Astrocyte of the cerebellum (primary cell): ENCODE data around the gene TDRD10.

Source experiments
- DNase-seq: peaks from one replicate; pipeline ENCODE4 v3.0.0-alpha.2; 2011; ENCODE audit warnings: low read depth
- H3K4me3 ChIP-seq: 2 replicates; pipeline ENCODE4 v1.5.1; 2011; ENCODE audit warnings: mild to moderate bottlenecking, low read depth, low read length, moderate library complexity
- in situ Hi-C: cut with HindIII; loops from 2 replicates; pipeline ENCODE4 v1.10.0; 2017; ENCODE audit warnings: low sequenced_read_pairs
- TF ChIP-seq, protein P1 (sequence below): IDR thresholded peaks from 2 replicates; pipeline ENCODE4 v1.5.1; 2012; ENCODE audit warnings: low read length, low read depth, moderate library complexity, mild to moderate bottlenecking; ENCODE audit errors: missing control alignments

TDRD10 gene

GRCh38 chr1:154589780-154590179 is 87.8 kb downstream of the TDRD10 start:
- in situ Hi-C loops: no loop called here
- DNase-seq: no peak
- TF ChIP-seq, protein P1, sequence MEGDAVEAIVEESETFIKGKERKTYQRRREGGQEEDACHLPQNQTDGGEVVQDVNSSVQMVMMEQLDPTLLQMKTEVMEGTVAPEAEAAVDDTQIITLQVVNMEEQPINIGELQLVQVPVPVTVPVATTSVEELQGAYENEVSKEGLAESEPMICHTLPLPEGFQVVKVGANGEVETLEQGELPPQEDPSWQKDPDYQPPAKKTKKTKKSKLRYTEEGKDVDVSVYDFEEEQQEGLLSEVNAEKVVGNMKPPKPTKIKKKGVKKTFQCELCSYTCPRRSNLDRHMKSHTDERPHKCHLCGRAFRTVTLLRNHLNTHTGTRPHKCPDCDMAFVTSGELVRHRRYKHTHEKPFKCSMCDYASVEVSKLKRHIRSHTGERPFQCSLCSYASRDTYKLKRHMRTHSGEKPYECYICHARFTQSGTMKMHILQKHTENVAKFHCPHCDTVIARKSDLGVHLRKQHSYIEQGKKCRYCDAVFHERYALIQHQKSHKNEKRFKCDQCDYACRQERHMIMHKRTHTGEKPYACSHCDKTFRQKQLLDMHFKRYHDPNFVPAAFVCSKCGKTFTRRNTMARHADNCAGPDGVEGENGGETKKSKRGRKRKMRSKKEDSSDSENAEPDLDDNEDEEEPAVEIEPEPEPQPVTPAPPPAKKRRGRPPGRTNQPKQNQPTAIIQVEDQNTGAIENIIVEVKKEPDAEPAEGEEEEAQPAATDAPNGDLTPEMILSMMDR: no peak
- H3K4me3 ChIP-seq: no peak overlapping the region

DNA sequence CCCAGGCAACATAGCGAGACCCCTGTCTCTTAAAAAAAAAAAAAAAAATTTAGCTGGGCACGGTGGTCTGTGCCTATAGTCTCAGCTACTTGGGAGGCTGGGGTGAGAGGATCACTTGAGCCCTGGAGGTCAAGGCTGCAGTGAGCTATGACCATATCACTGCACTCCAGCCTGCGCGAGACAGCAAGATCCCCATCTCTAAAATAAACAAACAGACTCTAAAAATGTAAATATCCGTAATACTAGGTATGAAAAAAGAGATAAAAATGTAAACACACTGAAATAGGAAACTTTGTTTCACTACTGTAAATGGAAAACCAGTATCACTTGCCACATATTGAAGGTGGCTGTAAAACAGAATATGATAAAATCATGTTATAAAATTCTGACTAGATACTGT is 88.7 kb downstream of the TDRD10 start:
- TF ChIP-seq, protein P1: no peak
- DNase-seq: no peak
- in situ Hi-C loops: no loop called here
- no peak overlapping the region for H3K4me3 ChIP-seq

DNA sequence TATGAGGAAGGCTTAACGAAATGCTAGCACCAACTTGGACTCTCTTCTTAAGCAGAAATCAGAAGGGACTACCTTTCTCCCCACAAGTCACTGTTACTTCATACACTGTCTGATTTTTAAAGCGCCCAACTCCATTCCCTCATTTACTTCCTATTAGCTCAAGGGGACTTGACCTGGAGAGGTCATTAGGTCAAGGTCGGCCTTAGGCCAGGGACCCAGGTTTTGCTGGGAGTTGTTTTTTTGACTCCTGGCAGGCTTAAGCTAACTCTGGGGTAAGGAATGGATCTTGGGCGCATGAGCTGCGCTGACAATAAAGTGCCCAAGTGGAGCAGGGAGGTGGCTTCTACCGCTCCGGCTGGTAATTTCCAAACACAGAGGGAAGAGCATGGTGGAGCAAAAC is 89.2 kb downstream of the TDRD10 start:
- no peak overlapping the region for H3K4me3 ChIP-seq
- in situ Hi-C loops: no loop called here
- DNase-seq: no peak
- TF ChIP-seq, protein P1: no peak

DNA sequence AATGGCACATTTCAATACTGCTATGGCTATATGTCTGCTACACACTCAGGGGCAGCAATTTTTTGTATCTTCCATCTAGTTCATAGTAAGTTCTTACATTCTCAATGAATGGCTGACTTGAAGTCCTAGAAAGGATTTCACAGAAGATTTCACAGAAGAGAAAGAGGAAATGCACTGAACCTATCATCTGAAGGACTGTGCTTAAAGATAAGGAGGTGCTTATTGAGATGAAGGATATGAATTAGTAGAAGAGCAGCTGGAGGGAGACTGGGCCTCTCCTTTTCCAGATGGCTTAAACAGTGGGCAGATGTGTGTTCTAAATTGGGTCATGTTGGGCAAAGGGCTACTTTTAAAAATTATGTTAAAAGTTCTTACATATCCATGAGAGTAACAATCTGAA is 91.4 kb downstream of the TDRD10 start:
- no peak for DNase-seq
- TF ChIP-seq, protein P1: no peak
- in situ Hi-C loops: no loop called here
- no peak overlapping the region for H3K4me3 ChIP-seq

GRCh38 chr1:154594811-154595210 is 92.8 kb downstream of the TDRD10 start:
- no peak for DNase-seq
- H3K4me3 ChIP-seq: no peak overlapping the region
- TF ChIP-seq, protein P1: no peak
- in situ Hi-C loops: no loop called here

DNA sequence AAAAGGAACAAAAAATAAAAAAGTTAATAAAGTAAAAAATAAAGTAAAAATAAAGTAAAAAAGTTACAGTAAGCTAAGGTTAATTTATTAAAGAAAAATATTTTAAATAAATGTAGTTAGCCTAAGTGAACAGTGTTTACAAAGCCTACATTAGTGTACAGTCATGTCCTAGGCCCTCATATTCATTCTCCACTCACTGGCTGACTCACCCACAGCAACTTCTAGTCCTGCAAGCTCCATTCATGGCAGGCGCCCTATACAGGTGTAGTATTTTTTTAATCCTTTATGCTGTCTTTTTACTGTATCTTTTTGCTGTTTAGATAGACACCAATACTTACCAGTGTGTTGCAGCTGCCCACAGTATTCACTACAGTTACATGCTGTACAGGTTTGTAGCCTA is 93.6 kb downstream of the TDRD10 start:
- no peak overlapping the region for H3K4me3 ChIP-seq
- no peak for DNase-seq
- in situ Hi-C loops: no loop called here
- TF ChIP-seq, protein P1: no peak
